GM18870 (cell line): ENCODE data around the gene CPT1B.

Experiments
- ATAC-seq: cut with Tn5 transposase; IDR thresholded peaks from one replicate; pipeline ENCODE4 v1.9.1; 2021; ENCODE audit warnings: moderate library complexity; ENCODE audit not compliant: unreplicated experiment

Gene CPT1B

DNA sequence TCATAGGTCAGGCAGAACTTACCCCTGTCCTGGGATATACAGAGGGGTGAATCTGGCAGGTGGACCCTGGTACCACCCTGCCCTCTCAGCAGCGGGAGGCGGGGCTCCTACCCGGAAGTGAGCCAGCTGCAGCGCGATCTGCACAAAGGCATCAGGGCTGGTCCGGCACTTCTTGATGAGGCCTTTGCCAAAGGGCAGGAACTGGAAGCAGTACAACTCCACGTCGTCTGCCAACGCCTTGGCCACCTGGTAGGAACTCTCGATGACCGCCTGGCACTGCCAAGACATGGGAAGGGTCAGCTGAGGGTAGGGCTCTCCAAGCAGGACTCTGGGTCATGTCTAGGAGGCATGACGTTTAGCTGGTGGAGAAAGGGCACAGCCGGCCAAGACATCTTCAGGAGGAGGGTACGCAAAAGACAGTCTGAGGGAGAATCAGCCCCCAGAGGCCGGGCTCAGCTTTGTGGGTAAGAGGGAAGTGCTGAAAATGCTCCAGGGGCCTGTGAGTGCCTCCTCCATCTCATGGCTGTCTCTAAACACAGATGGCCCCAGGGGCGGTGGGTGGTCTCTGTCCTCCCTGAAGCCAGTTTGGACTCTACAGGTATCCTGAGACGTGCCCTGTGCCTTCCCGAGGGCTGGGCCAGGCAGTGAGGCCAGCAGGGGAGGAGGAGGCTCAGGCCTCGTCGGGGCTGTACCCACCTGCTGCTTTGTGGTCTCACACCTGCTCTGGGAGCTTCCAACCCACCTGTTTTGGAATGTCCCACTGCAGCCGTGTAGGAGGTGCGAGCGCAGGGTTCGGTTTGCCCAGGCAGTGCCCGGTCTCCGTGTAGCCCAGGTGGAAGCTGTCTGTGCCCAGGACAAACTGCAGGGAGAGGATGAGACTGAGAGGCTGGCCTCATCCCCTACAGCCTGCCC is 6.7 kb downstream of the CPT1B start:
- no peak for ATAC-seq

DNA sequence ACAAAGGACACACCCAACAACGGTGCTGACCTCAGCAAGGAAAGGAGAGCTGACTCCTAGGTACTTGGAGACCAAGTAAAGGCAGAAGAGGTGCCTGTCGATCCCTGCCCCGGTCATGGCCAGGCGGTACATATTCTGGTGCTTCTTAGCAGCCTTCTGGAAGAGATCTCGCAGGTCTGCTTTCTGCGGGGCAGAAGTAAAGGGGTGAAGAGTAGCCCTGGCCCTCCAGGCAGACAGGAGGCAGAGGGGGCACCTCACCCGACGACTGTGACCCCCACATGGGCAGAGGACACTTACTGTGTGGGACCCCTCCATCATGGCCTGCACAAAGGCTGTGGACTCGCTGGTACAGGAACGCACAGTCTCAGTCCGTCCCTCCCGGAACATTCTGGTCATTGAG is 7.4 kb downstream of the CPT1B start:
- ATAC-seq = no peak

DNA sequence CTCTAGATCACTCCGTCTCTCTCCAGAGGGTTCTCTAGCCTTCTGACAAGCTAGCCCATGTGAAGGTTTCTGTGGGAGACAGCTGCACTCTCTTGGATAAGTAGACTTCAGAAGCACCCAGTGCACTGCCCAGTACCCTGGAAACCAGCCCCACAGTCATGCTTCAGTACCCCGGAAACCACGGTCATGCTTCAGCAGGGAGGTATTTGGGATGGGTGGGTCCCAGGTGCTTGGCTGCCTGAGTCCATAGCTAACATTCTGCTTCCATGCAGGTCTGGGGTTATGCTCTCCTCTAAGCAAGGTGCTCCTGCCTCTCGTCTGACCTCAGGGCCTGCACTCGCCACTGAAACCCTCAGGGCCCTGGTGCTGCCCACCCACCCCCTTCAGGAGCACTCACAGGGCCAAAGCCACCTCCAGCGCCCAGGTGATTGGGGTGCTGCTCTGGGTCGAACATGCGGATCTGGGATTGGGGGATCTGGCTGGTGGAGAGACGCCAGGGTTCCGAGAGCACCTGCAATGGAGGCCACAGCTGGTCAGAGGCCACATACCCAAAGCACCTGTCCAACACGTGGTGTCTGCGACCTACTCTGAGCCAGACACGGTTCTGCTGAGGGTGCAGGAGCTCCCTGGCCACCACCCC is 8.2 kb downstream of the CPT1B start:
- no peak for ATAC-seq

DNA sequence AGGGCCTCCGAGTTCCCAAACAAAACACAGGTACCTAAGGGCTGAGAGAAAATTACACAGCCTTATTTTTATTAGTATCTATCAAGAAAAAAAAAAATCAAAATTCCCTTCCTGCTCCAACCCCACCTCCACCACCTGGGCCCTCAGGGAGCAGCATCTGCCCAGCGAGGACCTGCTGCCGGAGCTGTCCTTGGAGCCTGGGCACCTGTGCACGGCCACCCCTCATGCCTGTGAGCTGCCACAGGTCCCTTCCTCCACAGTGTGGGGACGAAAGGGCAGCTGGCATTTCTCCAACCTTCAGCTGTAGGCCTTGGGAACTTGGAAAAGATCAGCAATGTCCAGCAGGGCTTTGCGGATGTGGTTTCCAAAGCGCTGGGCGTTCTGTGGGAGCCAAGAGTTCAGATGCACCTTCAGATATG is 9.2 kb downstream of the CPT1B start:
- no peak for ATAC-seq

DNA sequence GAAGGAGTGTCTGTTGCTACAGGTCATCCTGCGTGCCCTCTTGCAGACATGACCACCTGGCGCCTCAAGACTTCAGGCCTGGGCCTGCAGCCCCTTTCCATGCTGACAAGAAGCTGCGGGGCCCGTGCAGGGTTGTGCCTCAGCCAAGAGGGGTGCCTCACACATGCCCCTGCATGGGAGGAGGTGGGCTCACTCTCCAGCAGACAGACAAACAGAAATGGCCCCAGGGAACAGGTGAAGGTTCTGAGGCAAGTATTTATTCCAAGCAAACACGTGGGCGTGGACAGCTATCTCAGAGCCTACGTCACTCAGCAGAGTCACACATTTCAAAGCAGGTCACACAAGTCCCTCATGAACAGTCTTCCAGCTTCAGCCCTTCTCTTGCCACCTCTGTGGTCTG is 9.6 kb downstream of the CPT1B start:
- ATAC-seq = no peak

DNA sequence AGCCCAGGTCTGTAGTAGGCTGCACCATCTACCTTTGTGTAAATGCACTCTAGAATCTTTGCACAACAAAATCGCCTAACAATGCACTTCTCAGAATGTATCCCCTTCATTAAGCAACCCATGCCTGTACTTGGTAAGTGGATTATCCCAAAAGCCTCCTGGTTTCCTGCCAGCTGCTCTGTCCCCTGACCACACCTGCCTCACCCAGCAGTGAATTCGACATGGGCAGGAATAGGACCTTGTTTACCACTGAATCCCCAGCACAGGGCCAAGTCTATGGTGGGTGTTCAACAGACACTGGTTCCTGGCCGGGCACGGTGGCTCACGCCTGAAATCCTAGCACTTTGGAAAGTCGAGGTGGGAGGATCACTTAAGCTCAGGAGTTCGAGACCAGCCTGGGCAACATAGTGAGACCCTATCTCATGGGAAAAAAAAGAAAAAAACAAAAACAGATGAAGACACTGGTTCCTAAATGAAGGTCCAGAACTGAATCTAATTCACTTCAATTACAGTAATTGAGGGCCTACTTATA is 10.4 kb downstream of the CPT1B start:
- ATAC-seq = no peak

DNA sequence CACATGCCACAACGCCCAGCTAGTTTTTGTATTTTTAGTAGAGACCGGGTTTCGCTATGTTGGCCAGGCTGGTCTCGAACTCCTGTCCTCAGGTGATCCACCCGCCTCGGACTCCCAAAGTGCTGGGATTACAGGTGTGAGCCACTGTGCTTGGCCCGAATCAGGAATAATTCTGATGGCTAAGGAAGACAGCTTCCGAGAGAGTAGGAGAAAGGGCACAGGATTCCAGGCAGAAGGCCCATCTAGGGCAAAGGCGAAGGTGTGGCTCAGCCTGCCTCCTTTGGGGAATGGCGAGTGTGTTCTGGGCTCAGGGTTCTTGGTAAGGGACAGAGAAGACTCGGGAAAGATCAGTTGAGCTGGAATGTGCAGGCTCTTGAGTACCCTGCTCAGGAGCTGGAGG is 13.9 kb downstream of the CPT1B start:
- ATAC-seq = no peak

DNA sequence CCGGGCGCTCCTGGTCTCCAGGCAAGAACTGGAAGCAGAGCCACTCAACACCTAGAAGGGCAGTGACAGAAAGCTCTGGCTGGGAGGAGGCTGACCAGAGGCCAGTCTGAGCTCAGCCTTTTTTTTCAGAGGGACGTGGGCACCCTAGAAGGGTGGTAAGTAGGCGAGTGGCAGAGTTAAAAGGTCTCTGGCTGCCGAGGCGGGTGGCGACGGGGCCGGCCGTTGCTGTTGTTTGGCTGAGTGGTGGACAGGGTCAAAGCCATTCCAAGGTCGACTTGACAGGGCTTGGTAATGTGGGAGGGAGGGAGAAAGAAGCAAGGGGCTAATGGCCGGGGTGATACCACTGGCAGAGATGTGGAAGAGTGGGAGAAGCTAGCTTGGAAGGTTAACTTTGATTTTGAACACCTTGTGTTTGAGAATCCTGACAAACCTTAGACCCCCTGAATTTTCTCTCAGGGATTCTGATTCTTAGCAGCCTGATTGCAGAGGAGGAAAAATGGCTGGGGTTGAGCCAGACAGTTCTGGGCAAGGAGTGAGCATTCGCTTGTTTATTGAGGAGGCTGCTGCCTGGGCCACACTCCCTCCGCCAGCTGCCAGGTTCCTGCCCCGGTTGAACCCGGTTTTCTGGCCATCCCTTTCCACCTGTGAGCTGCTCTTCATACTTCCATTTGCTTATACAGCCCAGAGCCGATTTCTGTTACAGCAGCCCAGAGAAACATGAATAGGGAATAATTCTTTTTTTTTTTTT is 14.6 kb downstream of the CPT1B start:
- ATAC-seq = no peak

DNA sequence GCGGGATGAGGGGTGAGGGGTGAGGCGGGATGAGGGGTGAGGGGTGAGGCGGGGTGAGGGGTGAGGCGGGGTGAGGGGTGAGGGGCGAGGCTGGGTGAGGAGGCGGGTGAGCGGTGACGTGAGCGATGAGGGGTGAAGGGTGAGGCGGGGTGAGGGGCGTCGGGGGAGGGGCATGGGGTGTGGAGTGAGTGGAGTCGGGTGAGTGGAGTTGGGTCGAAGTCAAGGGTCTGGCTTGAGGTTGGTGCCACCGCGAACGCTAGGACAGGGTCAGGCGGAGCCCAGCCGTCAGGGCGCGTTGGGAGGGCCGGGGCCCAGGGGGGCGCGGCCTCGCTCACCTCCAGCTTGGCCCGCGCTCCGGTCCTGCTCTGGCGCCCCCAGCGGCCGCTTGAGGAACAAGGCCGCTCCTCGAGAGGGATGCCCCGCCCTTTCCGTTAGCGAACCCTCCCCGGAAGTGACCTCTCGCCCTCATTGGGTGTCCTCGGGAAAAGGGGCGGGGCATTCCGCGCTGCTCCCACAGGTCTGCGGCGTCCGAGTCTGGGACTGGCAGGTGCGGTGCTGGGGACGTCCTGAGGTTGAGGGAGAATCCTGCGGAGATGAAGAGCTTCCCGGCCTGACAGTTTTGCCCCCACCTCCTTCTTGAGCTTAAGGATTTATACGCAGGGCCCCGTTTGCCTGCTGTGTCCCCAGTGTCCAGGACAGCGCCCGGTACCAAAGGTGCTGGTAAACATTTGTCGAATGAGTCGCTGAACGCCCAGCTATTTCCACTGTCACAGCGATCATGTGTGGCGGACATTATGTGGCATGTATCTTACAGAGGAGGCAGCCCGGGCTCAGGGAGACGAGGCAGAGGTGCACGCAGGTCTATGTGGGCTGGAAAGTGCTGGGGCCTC is 15.5 kb downstream of the CPT1B start, which contains the start of gene SYCE3:
TSS of gene SYCE3 (minus strand) at position 397 of the 890 bp plus-strand sequence. CDS start 6,514 bp downstream, outside the sequence.
- ATAC-seq = peak; percentile 74

DNA sequence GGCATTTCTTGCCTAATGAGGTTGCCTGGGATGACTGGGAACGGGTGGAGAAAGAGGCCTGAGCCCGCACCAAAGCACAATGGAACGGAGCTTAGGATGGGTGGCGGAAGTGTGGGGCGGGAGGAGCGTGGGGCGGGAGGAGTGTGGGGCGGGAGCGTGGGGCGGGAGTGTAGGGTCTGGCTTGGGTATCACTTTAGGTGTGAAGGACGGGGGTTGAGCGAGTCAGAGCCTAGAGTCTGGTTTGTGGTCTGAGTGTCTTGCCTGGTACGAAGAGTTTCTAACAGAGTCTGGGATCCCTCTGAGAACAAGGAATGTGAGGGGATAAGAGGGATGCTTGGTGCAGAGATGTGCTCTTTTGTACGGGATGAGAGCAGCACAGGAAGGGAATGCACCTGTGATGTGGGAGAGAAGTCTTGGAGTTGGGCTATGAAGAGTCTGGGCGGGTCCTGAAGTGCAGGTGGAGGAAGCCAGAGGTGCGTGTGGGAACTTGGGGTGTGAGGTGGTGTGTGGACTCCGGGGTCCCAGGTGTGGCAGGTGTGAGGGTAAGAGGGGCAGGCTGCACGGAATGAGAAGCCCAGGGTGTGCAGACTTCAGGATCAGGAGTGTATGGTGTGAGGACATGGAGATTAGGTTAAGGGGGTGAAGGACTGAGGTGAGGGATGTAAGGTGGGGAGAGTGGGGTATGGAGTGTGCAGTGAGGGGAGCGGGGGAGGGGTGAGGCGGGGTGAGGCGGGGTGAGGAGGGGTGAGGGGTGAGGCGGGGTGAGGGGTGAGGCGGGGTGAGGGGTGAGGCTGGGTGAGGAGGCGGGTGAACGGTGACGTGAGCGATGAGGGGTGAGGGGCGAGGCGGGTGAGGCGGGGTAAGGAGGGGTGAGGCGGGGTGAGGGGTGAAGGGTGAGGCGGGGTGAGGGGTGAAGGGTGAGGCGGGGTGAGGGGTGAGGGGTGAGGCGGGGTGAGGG is 16.5 kb downstream of the CPT1B start:
- no peak for ATAC-seq

DNA sequence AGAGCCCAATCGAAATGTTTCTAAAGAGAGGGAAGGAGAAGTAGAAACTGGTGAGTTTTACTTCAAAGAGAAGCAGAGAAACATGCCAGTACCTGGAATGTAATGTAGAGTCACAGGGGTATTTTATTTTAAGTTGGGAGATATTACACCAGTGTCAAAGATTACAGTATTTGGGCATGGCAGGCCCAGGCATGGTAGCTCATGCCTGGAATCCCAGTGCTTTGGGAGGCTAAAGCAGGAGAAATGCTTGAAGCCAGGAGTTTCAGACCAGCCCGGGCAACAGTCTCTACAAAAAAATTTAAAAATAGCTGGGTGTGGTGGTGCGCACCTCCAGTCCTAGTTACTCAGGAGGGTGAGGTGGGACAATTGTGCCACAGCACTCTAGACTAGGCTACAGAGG is 18.2 kb downstream of the CPT1B start:
- no peak for ATAC-seq

DNA sequence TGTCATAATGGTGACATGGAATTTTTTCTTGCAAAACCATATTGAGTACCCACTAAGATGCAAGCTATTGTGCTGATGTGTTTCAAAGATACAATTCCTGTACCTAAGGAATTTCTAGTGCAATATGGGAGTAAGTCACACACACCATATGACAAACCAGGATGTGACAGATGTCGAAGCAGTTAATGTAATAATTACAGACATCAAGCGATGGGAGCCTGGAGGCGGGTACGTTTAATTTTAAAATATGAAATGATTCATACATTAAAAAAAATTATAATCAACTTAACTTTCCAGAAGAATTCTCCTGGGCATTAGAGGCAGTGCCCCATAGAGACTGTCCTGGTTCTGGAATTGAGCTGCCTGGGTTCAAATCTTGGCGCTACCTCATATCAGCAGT is 21.5 kb downstream of the CPT1B start:
- ATAC-seq = no peak

DNA sequence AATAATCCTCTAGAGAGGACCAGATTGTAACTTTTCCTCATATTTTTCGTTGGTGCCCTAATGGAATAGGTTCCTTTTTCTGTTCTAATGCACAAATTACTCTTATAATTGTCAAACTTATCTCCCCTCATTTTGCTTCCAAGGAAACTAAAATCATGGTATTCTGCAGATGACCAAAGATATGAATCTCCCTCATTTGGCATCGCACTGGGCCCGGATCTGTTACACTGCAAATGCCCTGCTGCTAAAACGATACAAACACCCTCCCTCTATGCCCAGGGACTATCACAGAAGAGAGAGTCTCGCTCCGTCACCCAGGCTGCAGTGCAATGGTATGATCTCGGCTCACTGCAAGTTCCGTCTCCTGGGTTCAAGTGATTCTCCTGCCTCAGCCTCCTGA is 24.9 kb downstream of the CPT1B start:
- ATAC-seq = no peak

DNA sequence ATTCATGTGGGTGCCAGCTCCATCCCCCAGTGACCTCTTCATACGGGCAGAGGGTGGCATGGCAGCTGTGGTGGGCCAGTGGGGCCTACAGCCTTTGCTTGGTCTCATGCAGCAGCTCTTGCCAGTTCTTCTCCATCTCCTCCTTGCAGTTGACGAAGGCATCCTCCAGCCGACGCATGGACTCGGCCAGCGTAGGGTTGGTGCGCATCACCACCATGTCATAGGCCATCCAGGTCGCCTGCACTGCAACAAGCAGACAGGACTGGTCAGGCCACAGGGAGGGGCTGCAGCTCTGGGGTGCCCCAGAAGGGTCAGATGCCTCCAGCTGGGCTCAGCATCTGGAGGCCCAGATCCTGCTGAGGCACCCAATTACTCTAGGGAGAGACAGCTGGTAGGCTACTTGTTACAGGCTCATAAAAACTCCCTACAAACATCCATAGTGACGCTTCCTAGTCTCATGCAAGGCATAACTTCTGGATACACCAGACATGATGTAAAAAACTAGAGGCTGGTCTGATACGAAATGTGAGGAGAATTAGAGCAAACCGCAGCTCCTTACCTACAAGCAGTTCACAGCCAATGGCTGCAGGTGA is 27.0 kb downstream of the CPT1B start:
- ATAC-seq = no peak

DNA sequence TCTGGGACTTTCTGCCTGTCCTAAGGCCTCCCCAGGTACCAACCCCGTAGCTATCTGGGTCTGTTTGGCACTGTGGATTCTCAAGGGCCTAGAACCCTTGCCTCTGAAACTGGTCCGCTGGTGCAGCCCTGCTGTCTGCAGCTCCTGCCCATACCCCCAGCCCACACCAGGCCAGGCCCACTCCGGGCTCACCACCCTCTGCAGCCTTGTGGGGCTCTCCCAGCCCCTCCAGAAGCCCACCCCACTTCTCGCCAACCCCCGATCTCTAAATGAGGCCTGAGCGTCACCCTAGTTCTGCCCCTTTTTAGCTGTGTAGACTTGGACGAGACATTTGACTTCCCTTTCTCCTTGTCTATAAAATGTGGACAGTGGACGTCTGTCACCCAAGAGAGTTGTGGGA is 27.8 kb downstream of the CPT1B start:
- ATAC-seq = no peak

DNA sequence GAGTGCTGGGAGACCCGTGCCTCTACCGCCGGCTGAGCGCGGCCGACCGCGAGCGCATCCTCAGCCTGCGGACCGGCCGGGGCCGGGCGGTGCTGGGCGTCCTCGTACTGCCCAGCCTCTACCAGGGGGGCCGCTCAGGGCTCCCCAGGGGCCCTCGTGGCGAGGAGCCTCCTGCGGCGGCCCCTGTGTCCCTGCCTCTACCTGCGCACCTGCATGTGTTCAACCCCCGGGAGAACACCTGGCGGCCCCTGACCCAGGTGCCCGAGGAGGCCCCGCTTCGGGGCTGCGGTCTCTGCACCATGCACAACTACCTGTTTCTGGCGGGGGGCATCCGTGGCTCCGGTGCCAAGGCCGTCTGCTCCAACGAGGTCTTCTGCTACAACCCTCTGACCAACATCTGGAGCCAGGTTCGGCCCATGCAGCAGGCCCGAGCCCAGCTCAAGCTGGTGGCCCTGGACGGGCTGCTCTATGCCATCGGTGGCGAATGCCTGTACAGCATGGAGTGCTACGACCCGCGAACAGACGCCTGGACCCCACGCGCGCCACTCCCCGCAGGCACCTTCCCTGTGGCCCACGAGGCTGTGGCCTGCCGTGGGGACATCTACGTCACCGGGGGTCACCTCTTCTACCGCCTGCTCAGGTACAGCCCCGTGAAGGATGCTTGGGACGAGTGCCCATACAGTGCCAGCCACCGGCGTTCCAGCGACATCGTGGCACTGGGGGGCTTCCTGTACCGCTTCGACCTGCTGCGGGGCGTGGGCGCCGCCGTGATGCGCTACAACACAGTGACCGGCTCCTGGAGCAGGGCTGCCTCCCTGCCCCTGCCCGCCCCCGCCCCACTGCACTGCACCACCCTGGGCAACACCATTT is 29.1 kb downstream of the CPT1B start:
- no peak for ATAC-seq

DNA sequence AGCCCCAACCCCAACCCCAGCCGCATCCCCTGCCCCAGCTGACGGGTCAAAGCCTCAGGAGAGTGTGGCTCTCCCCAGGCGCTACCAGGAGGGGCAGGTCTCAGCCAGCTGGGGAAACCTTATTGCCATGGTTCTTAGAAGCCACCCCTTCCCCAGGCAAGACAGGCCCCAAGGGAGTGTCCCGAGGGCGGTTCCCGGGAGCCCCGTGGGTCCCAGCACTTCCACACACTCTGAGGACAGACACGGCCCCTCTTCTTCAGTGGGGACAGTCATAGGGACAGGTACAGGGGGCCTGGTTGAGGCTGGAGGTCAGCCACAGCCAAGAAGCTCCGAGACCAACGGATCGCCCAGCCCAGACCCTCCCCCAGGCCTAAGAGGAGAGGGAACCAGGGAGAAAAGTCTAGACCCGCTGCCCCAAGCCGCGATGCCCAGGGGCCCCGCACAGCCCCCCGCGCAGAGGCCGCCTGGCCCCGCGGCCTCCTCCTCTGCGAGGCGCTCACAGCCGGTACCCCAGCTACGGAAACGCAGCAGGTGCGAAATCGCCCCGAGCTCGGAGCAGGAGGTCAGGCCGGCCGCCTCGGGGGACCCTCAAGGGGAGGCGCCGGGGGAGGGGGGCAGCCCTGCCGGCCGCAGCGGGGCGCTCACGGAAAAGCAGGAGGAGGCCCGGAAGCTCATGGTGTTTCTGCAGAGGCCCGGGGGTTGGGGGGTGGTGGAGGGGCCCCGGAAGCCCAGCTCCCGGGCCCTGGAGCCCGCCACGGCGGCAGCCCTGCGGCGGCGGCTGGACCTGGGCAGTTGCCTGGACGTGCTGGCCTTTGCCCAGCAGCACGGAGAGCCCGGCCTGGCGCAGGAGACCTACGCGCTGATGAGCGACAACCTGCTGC is 29.9 kb downstream of the CPT1B start:
- ATAC-seq = no peak
